IMR-90 (cell line): Measurements from ENCODE around the gene NOP14. TPM values are rescaled to one million over a fixed set of nuclear protein-coding genes. Genes with fewer than 3 reads are reported as not detected.
"Not testable (repeated sequence)": the region's sequence is repeated elsewhere in the genome, so short reads cannot be mapped to it uniquely, and the experiment has no call there.

Experiments
- ATAC-seq: fragments of 200-7000 bp; cut with Tn5 transposase; 2 replicates; pipeline ENCODE4 v1.9.1; 2020; ENCODE audit warnings: low read depth, mild to moderate bottlenecking, moderate library complexity
- BruUV-seq: library from RNA; stranded (reverse); fragments of 400-500 nt; replicated peaks from 2 replicates; lab custom pipeline; 2021; lab: Mats Ljungman, UMichigan
- CTCF ChIA-PET: fragments of 300-600 bp; formaldehyde crosslinking; extraction: SDS; loops from one replicate; lab custom pipeline; 2021; ENCODE audit warnings: antibody characterized with exemption; lab: Yijun Ruan, JAX
- POLR2A ChIA-PET: fragments of 300-600 bp; sonication (Branson Sonifier 250); formaldehyde crosslinking; loops from one replicate; lab custom pipeline; 2022; ENCODE audit warnings: antibody characterized with exemption; ENCODE audit not compliant: unreplicated experiment; lab: Charles Lee
- DNase-seq: peaks from one replicate; pipeline ENCODE4 v3.0.0; 2013
- H2AFZ ChIP-seq: replicated peaks from 2 replicates; pipeline ENCODE3; 2013; ENCODE audit warnings: low read length, mild to moderate bottlenecking; ENCODE audit not compliant: poor library complexity
- H2AK5ac ChIP-seq: 2 replicates; pipeline ENCODE4 v1.6.1; 2013; ENCODE audit warnings: low read depth, low read length, inconsistent platforms
- H2AK9ac ChIP-seq: replicated peaks from 2 replicates; pipeline ENCODE3; 2013; ENCODE audit warnings: mild to moderate bottlenecking, low read depth, low read length, moderate library complexity; ENCODE audit not compliant: poor library complexity
- H2BK120ac ChIP-seq: 2 replicates; pipeline ENCODE4 v1.6.1; 2013; ENCODE audit warnings: low read depth, low read length, inconsistent platforms
- H2BK15ac ChIP-seq: 3 replicates; pipeline ENCODE4 v1.6.1; 2013; ENCODE audit warnings: low read depth, low read length, inconsistent platforms
- H2BK20ac ChIP-seq: 2 replicates; pipeline ENCODE4 v1.6.1; 2013; ENCODE audit warnings: low read depth, mild to moderate bottlenecking, inconsistent platforms, low read length, moderate library complexity
- H2BK5ac ChIP-seq: 2 replicates; pipeline ENCODE4 v1.6.1; 2013; ENCODE audit warnings: mild to moderate bottlenecking, low read depth, low read length, inconsistent platforms; ENCODE audit not compliant: poor library complexity, severe bottlenecking
- H3K14ac ChIP-seq: replicated peaks from 2 replicates; pipeline ENCODE4 v1.6.1; 2013; ENCODE audit warnings: low read depth, low read length, inconsistent platforms
- H3K18ac ChIP-seq: 2 replicates; pipeline ENCODE4 v1.6.1; 2013; ENCODE audit warnings: low read depth, low read length, control low read depth
- H3K23ac ChIP-seq: 2 replicates; pipeline ENCODE4 v1.6.1; 2013; ENCODE audit warnings: low read depth, low read length, inconsistent platforms
- H3K27ac ChIP-seq: 2 replicates; pipeline ENCODE4 v1.5.1; 2013; ENCODE audit warnings: mild to moderate bottlenecking, control low read depth, low read length; ENCODE audit not compliant: insufficient read depth
- H3K27me3 ChIP-seq: 2 replicates; pipeline ENCODE4 v1.6.1; 2013; ENCODE audit warnings: low read length; ENCODE audit not compliant: control insufficient read depth, insufficient read depth
- H3K36me3 ChIP-seq: 2 replicates; pipeline ENCODE4 v1.6.1; 2013; ENCODE audit warnings: low read length, mixed read lengths; ENCODE audit not compliant: control insufficient read depth, insufficient read depth
- H3K4ac ChIP-seq: 2 replicates; pipeline ENCODE4 v1.6.1; 2013; ENCODE audit warnings: low read depth, low read length, inconsistent platforms
- H3K4me1 ChIP-seq: 2 replicates; pipeline ENCODE4 v1.6.1; 2013; ENCODE audit warnings: low read length, mixed read lengths; ENCODE audit not compliant: control insufficient read depth, insufficient read depth
- H3K4me2 ChIP-seq: 2 replicates; pipeline ENCODE4 v1.6.1; 2013; ENCODE audit warnings: low read depth, mild to moderate bottlenecking, control low read depth, low read length, moderate library complexity
- H3K4me3 ChIP-seq: 2 replicates; pipeline ENCODE4 v1.5.1; 2013; ENCODE audit warnings: low read depth, mild to moderate bottlenecking, control low read depth, low read length, moderate library complexity; ENCODE audit not compliant: insufficient read depth
- H3K56ac ChIP-seq: 2 replicates; pipeline ENCODE4 v1.6.1; 2013; ENCODE audit warnings: low read length, inconsistent platforms; ENCODE audit not compliant: insufficient read depth; ENCODE audit errors: extremely low read depth
- H3K79me1 ChIP-seq, 2 experiments: 2 replicates each; pipeline ENCODE4 v1.6.1; 2013; ENCODE audit warnings: low read length in 2 of 2, inconsistent platforms in 1 of 2, low read depth in 1 of 2
- H3K9ac ChIP-seq: 2 replicates; pipeline ENCODE4 v1.6.1; 2013; ENCODE audit warnings: low read depth, low read length, control low read depth
- H3K9me1 ChIP-seq: 2 replicates; pipeline ENCODE4 v1.6.1; 2013; ENCODE audit warnings: low read length, inconsistent platforms; ENCODE audit not compliant: insufficient read depth
- H3K9me3 ChIP-seq: 2 replicates; pipeline ENCODE4 v1.6.1; 2013; ENCODE audit warnings: low read length; ENCODE audit not compliant: control insufficient read depth, insufficient read depth
- H4K20me1 ChIP-seq: 2 replicates; pipeline ENCODE4 v1.6.1; 2013; ENCODE audit warnings: low read length, inconsistent platforms; ENCODE audit not compliant: insufficient read depth
- H4K5ac ChIP-seq: 2 replicates; pipeline ENCODE4 v1.6.1; 2013; ENCODE audit warnings: mild to moderate bottlenecking, low read depth, low read length, control low read depth
- H4K8ac ChIP-seq, 2 experiments: 2 replicates each; pipeline ENCODE4 v1.6.1; 2013; ENCODE audit warnings: low read depth in 2 of 2, low read length in 2 of 2, control low read depth in 1 of 2, inconsistent platforms in 1 of 2
- H4K91ac ChIP-seq: 2 replicates; pipeline ENCODE4 v1.6.1; 2013; ENCODE audit warnings: low read depth, low read length, inconsistent platforms; ENCODE audit not compliant: insufficient read depth
- RFX5 ChIP-seq: IDR thresholded peaks from 2 replicates; pipeline ENCODE4 v1.8.0; 2012; ENCODE audit warnings: low read depth, mild to moderate bottlenecking, low read length, moderate library complexity
- WGBS, 2 experiments: methylation state at CpG; one replicate each; pipeline versions ENCODE4 v1.1.5 to v1.1.7; 2013; ENCODE audit warnings: missing lambda C conversion rate in 2 of 2; ENCODE audit not compliant: insufficient read length in 1 of 2; ENCODE audit errors: extremely low coverage in 2 of 2; 5-methylcytosine and 5-hydroxymethylcytosine counted together
- dilution Hi-C: fragments of 300-500 bp; cut with HindIII; formaldehyde crosslinking; loops from one replicate; pipeline ENCODE4 v1.14.3; 2018; ENCODE audit warnings: low sequenced_read_pairs; ENCODE audit not compliant: unreplicated experiment
- in situ Hi-C: fragments of 300-500 bp; cut with MboI; formaldehyde crosslinking; loops from 3 replicates; pipeline ENCODE4 v1.14.3; 2019; ENCODE audit warnings: low sequenced_read_pairs, inconsistent platforms, mixed read lengths
- intact Hi-C: fragments of 100-400 bp; cut with micrococcal nuclease; formaldehyde crosslinking; loops from 2 replicates; pipeline ENCODE4 v1.10.0; 2022
- polyA plus RNA-seq, 3 experiments: library from polyadenylated mRNA; depleted of rRNA; stranded (reverse); fragments of >200 nt; gene quantifications; 2 replicates each; pipeline ENCODE4 v1.2.3, GENCODE V29; 2012; ENCODE audit warnings: low replicate concordance in 1 of 3
- total RNA-seq: library from RNA; depleted of rRNA; stranded (reverse); fragments of >200 nt; gene quantifications from 2 replicates; pipeline ENCODE4 v1.2.3, GENCODE V29; 2012

NOP14 gene
- total and polyA plus RNA-seq, 2 of the 4 experiments (the other 2 are of a cell fraction) = 10.9 to 12.6 TPM

GRCh38 chr4:2946812-2947600, 16.2 kb downstream of the NOP14 start (continued):
- no peak for TF ChIP-seq RFX5

DNA sequence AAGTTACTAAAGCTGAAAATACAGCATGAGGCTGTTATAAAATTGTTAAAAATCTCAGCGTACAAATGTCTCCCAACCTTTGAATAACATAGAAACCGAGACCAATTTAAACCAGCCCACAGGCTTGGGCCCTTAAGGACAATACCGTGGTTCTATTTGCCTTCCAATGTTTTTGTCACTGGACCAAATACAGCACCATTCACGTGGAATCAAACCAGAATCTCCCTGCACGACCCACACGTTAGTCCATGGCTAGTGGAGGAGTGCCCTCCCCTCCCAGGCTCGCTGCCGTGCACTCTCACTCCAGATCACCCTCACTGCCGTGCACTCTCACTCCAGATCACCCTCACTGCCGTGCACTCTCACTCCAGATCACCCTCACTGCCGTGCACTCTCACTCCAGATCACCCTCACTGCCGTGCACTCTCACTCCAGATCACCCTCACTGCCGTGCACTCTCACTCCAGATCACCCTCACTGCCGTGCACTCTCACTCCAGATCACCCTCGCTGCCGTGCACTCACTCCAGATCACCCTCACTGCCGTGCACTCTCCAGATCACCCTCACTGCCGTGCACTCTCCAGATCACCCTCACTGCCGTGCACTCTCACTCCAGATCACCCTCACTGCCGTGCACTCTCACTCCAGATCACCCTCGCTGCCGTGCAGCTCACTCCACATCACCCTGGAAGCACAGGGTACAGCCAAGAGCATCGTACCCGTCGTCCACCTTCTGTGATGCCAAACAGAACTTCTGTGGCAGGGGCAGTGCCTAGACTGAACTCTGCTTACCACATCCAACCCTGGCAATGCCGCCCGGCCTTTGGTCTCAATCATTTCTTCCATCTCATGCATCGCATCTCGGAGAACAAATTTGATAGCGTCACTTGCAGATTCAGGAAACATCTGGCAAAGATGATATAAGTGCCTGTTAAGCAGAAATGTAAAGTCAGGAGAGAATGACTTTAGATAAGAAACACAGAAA, 17.3 kb downstream of the NOP14 start:
- H2AK9ac ChIP-seq = not testable (repeated sequence)

More for the DNA sequence above, 17.3 kb downstream of the NOP14 start:
- peaks cover 8 to 36% of the 10 kb centered on the region in 2 experiments; a peak in 3 of 4 replicates for H3K79me1 ChIP-seq
- H4K8ac ChIP-seq, DNase-seq, H2AFZ ChIP-seq, H3K4me2 ChIP-seq, ATAC-seq, CTCF ChIA-PET, H4K5ac ChIP-seq, H3K23ac ChIP-seq, H2BK15ac ChIP-seq, H3K27me3 ChIP-seq, H3K4me1 ChIP-seq, H3K4me3 ChIP-seq, H3K14ac ChIP-seq, H3K4ac ChIP-seq, BruUV-seq, H3K18ac ChIP-seq, POLR2A ChIA-PET, H3K56ac ChIP-seq, H4K91ac ChIP-seq, H3K9me3 ChIP-seq, intact Hi-C loops, H2BK20ac ChIP-seq, H2BK120ac ChIP-seq, in situ Hi-C loops, H2AK5ac ChIP-seq, dilution Hi-C loops, H3K9me1 ChIP-seq, H2BK5ac ChIP-seq, H3K9ac ChIP-seq, H3K27ac ChIP-seq: not testable (repeated sequence)
- peaks cover 15% of the 10 kb centered on the region for H4K20me1 ChIP-seq
- WGBS, 2 experiments = 83% methylated on average over 7 of the region's 30 CpGs; no CpG with 5 or more reads in 1 of the 2 experiments
- H3K36me3 ChIP-seq = peaks cover 71% of the 10 kb centered on the region
